Measurements from ENCODE around the gene SLCO1B3. TPM values are rescaled to one million over a fixed set of nuclear protein-coding genes. Genes with fewer than 3 reads are reported as not detected.

SLCO1B3 gene
- total and polyA plus RNA-seq, 10 of the 15 experiments (the other 5 are each of a cell fraction or from before 2014, with no cell fraction given), result 0.04 to 1.2 TPM; not detected in 8

DNA sequence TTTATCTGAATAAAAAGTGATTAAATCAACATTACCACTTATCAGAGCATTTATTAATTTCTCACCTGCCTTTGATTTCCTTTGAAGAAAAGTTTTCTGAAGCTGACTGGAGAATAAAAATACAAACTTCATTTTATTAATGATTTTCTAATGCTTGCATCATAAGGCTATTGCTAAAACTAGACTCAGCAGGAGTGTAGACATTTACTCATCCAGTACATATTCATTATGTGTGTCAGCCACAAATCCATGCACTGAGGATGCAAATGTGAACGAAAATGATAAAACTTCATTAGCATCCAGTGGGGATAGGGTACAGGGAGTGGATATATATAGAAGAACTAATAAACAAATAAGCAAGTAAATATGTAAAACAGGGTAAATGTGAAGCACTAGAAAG is 74.6 kb downstream of the SLCO1B3 start:
- 0% methylated on average over 1 of the region's 1 CpG for WGBS (ENCODE audit: insufficient coverage, insufficient replicate concordance, low lambda C conversion rate, missing lambda C conversion rate)
- no peak overlapping the region for H2AFZ ChIP-seq (ENCODE audit: control insufficient read depth, low read depth, low read length)
- no peak overlapping the region for H3K27ac ChIP-seq (ENCODE audit: control insufficient read depth, insufficient read depth)
- H4K20me1 ChIP-seq (ENCODE audit: control insufficient read depth, insufficient read depth), result no peaks in the 10 kb centered on the region
- H3K36me3 ChIP-seq (ENCODE audit: control insufficient read depth in 2 of 2, insufficient read depth in 2 of 2, low read length in 1 of 2), result no peaks in the 10 kb centered on the region
- in situ Hi-C loops (cut with MboI), result no loop called here
- H3K79me2 ChIP-seq (ENCODE audit: control insufficient read depth, insufficient read depth, low read length), result no peaks in the 10 kb centered on the region
- ATAC-seq (no peak), DNase-seq (ENCODE audit: low read depth, low spot score) (no peak), FAIRE-seq (no peak)
- SMC1A ChIA-PET (ENCODE audit: uncharacterized antibody, unreplicated experiment), result no interaction called here
- no peak overlapping the region for H3K4me3 ChIP-seq
- no peak overlapping the region for H3K9ac ChIP-seq (ENCODE audit: control insufficient read depth, insufficient read depth, low read length)
- H3K4me2 ChIP-seq (ENCODE audit: control insufficient read depth, insufficient read depth), result no peak overlapping the region
- no peaks in the 10 kb centered on the region for H3K4me1 ChIP-seq (ENCODE audit: control insufficient read depth, insufficient read depth, low read length)
- TF ChIP-seq BCL11A (IDR thresholded peaks at IDR 0.05; ENCODE audit: low read depth, low read length) (no peak), EGR1 (IDR thresholded peaks at IDR 0.05; ENCODE audit: borderline replicate concordance in 1 of 2, low read depth in 2 of 2, low read length in 2 of 2) (no peak), SREBF1 (IDR thresholded peaks at IDR 0.05; ENCODE audit: low read length) (no peak), RUNX3 (IDR thresholded peaks at IDR 0.05; ENCODE audit: low read length) (no peak)
- no TSS peak for BruUV-seq (replicated peaks)
- no peaks in the 10 kb centered on the region for H3K27me3 ChIP-seq (replicated peaks in 1 of 2; ENCODE audit: control insufficient read depth in 2 of 2, insufficient read depth in 2 of 2, low read length in 1 of 2)
- H3K9me3 ChIP-seq (replicated peaks; ENCODE audit: control insufficient read depth, insufficient read depth, low read length), result no peaks in the 10 kb centered on the region
- RAD21 ChIA-PET (ENCODE audit: unreplicated experiment), result no interaction called here
- intact Hi-C loops (cut with micrococcal nuclease; ENCODE audit: unreplicated experiment), result no loop called here
- CTCF ChIA-PET, result no interaction called here
- POLR2A ChIA-PET, result no interaction called here

DNA sequence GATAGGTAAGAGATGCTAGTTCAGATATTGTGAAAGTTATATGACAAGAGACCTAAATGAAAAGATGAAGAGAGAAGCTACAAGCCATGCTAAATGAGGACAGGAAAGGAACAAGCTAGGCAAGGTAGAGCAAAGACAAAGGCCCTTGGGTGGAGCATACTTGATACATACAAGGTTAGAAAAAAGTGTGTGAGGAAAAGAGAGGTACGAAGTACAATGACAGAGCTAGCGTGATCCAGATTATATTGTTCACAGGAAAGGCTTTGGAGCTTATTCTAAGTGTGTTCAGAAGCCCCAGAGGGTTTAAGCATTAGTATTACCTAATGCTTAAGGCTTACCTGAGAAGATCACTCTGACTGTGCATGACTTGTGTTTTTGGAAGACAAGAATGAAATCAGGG is 75.0 kb downstream of the SLCO1B3 start:
- intact Hi-C loops (cut with micrococcal nuclease; ENCODE audit: unreplicated experiment), result no loop called here
- Histone ChIP-seq H3K9ac (ENCODE audit: control insufficient read depth, insufficient read depth, low read length) (no peak overlapping the region), H3K4me2 (ENCODE audit: control insufficient read depth, insufficient read depth) (no peak overlapping the region), H4K20me1 (ENCODE audit: control insufficient read depth, insufficient read depth) (no peaks in the 10 kb centered on the region), H3K27ac (ENCODE audit: control insufficient read depth, insufficient read depth) (no peak overlapping the region), H2AFZ (ENCODE audit: control insufficient read depth, low read depth, low read length) (no peak overlapping the region), H3K9me3 (replicated peaks; ENCODE audit: control insufficient read depth, insufficient read depth, low read length) (no peaks in the 10 kb centered on the region), H3K79me2 (ENCODE audit: control insufficient read depth, insufficient read depth, low read length) (no peaks in the 10 kb centered on the region), H3K36me3 (ENCODE audit: control insufficient read depth in 2 of 2, insufficient read depth in 2 of 2, low read length in 1 of 2) (no peaks in the 10 kb centered on the region), H3K4me3 (no peak overlapping the region), H3K4me1 (ENCODE audit: control insufficient read depth, insufficient read depth, low read length) (no peaks in the 10 kb centered on the region), H3K27me3 (replicated peaks in 1 of 2; ENCODE audit: control insufficient read depth in 2 of 2, insufficient read depth in 2 of 2, low read length in 1 of 2) (no peaks in the 10 kb centered on the region)
- ChIA-PET RAD21 (ENCODE audit: unreplicated experiment) (no interaction called here), SMC1A (ENCODE audit: uncharacterized antibody, unreplicated experiment) (no interaction called here), POLR2A (no interaction called here), CTCF (no interaction called here)
- DNase-seq (ENCODE audit: low read depth, low spot score), result no peak
- TF ChIP-seq CBX5 (IDR thresholded peaks at IDR 0.05; ENCODE audit: low read depth), result no peak
- TF ChIP-seq TARDBP (IDR thresholded peaks at IDR 0.05; ENCODE audit: borderline replicate concordance), result no peak
- no peak for TF ChIP-seq RAD51 (IDR thresholded peaks at IDR 0.05)
- TF ChIP-seq ZNF622 (IDR thresholded peaks at IDR 0.05), result no peak
- TF ChIP-seq, protein P1, sequence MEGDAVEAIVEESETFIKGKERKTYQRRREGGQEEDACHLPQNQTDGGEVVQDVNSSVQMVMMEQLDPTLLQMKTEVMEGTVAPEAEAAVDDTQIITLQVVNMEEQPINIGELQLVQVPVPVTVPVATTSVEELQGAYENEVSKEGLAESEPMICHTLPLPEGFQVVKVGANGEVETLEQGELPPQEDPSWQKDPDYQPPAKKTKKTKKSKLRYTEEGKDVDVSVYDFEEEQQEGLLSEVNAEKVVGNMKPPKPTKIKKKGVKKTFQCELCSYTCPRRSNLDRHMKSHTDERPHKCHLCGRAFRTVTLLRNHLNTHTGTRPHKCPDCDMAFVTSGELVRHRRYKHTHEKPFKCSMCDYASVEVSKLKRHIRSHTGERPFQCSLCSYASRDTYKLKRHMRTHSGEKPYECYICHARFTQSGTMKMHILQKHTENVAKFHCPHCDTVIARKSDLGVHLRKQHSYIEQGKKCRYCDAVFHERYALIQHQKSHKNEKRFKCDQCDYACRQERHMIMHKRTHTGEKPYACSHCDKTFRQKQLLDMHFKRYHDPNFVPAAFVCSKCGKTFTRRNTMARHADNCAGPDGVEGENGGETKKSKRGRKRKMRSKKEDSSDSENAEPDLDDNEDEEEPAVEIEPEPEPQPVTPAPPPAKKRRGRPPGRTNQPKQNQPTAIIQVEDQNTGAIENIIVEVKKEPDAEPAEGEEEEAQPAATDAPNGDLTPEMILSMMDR (IDR thresholded peaks at IDR 0.05 in 2 of 3, conservative IDR thresholded peaks at IDR 0.05 in 1 of 3; ENCODE audit: control insufficient read depth in 2 of 3, extremely low read depth in 1 of 3, insufficient read depth in 1 of 3, low read depth in 3 of 3, low read length in 3 of 3), result no peak
- no peak for TF ChIP-seq MEF2A (IDR thresholded peaks at IDR 0.05; ENCODE audit: insufficient read depth, low read depth, low read length)
- no peak for TF ChIP-seq SMC3 (IDR thresholded peaks at IDR 0.05; ENCODE audit: borderline replicate concordance, low read length)
- WGBS (ENCODE audit: insufficient coverage, insufficient replicate concordance, low lambda C conversion rate, missing lambda C conversion rate), result 7% methylated on average over 2 of the region's 2 CpGs
- no peak for FAIRE-seq
- BruUV-seq (replicated peaks), result no TSS peak
- ATAC-seq, result no peak
- in situ Hi-C loops (cut with MboI), result no loop called here

Data from GM12878 (cell line).